ENCODE data around the gene GRSF1. TPM values are rescaled to one million over a fixed set of nuclear protein-coding genes. Genes with fewer than 3 reads are reported as not detected.

Gene GRSF1
- total RNA-seq (2022) (60.2 and 69.3 TPM in 2 replicates), Bru-seq, nascent RNA (percentile 89 among the genes with signal in this experiment), BruChase-seq, experiment 1, labeled RNA remaining after a 6-hour chase (percentile 94 among the genes with signal in this experiment), BruChase-seq, experiment 2, labeled RNA remaining after a 2-hour chase (percentile 93 among the genes with signal in this experiment)
- long read RNA-seq, full-length matches to known transcripts: 137 of 230 reads
- long read RNA-seq, partial matches to known transcripts: 80 of 230 reads
- long read RNA-seq, other reads (novel, unspliced or antisense): 13 of 230 reads

- Mint-ChIP-seq H3K4me3 (ENCODE audit: unreplicated experiment) (peak within 1 kb of the TSS; percentile 95), H3K9me3 (ENCODE audit: unreplicated experiment) (no peaks in the 10 kb centered on the region), H3K4me1 (ENCODE audit: insufficient read depth, unreplicated experiment) (peaks cover 9% of the 10 kb centered on the region), H3K27me3 (ENCODE audit: insufficient read depth, unreplicated experiment) (no peaks in the 10 kb centered on the region), H3K27ac (ENCODE audit: low read depth, unreplicated experiment) (peak within 1 kb of the TSS; percentile 92), H3K36me3 (ENCODE audit: insufficient read depth, unreplicated experiment) (peaks cover 8% of the 10 kb centered on the region)
- intact Hi-C loops (cut with micrococcal nuclease): loop anchor here (1.0 to 5.0 kb wide), 4 partner anchors 137 to 168 kb away; partner anchors contain the start of genes DCK and UTP3
- peak; percentile 92 for DNase-seq (ENCODE audit: unreplicated experiment)
- BruUV-seq (replicated peaks): no TSS peak
- CTCF ChIA-PET: interaction anchor here (0.7 to 1.2 kb wide), 3 partner anchors 10 to 426 kb away, joined by 4 to 5 read pairs (median 5); no protein-coding TSS in a partner anchor
- no peak for TF ChIP-seq CTCF (IDR thresholded peaks at IDR 0.05; ENCODE audit: unreplicated experiment)
- POLR2A ChIA-PET: interaction anchor here (0.8 to 3.9 kb wide), 10 partner anchors 62 to 183 kb away, joined by 3 to 59 read pairs (median 4); partner anchors contain the start of genes DCK and MOB1B
These were observed at the start of gene GRSF1 for GRCh38 chr4:70839589-70840093. Gene GRSF1, minus strand, starts transcription at chr4:70839890. Its CDS starts 63 bp downstream, at chr4:70839827.

DNA sequence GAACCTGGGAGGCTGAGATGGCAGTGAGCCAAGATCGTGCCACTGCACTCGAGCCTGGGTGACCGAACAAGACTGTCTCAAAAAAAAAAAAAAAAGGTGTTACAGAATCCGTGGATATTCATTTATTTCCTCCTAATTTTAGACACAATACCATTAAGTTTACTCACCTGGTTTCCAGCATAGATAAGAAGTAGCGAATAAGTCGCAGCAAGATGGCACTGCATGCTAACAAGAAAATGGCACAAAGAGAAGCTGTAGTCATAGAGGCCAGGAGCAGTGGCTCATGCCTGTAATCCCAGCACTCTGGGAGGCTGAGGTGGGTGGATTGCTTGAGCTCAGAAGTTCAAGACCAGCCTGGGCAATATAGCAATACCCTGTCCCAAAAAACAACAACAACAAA lies 45.5 kb upstream of the GRSF1 start:
- ChIA-PET POLR2A (interaction anchor here (0.6 kb wide), 1 partner anchor 22 kb away, joined by 3 read pairs; no protein-coding TSS in a partner anchor), CTCF (interaction anchor here (0.6 to 1.2 kb wide), 6 partner anchors 16 to 1055 kb away, joined by 3 to 7 read pairs (median 4); no protein-coding TSS in a partner anchor)
- intact Hi-C loops (cut with micrococcal nuclease): no loop called here
- Mint-ChIP-seq H3K4me3 (ENCODE audit: unreplicated experiment) (no peak overlapping the region), H3K27me3 (ENCODE audit: insufficient read depth, unreplicated experiment) (no peaks in the 10 kb centered on the region), H3K9me3 (ENCODE audit: unreplicated experiment) (no peaks in the 10 kb centered on the region), H3K4me1 (ENCODE audit: insufficient read depth, unreplicated experiment) (no peaks in the 10 kb centered on the region), H3K36me3 (ENCODE audit: insufficient read depth, unreplicated experiment) (no peaks in the 10 kb centered on the region), H3K27ac (ENCODE audit: low read depth, unreplicated experiment) (no peak overlapping the region)
- no peak for DNase-seq (ENCODE audit: unreplicated experiment)
- no peak for TF ChIP-seq CTCF (IDR thresholded peaks at IDR 0.05; ENCODE audit: unreplicated experiment)
- BruUV-seq (replicated peaks): no TSS peak

DNA sequence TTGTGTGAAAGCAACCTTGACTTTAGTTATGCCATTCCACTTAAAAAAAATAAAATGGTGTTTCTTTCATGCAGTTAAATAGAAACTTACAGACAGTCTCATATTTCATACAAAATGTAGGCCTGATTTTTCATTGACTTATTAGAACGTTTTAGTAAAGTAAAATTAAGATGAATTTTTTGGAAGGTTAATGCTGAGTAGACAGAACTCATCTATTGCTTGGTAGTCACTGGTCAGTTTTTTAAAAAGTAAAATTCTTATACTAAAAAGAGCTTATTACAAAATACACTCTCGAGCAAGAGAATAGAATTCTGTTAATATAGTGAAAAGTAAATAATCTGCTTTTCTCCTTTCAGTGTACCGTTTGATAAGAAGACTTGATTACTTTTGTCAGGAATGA lies 41.0 kb upstream of the GRSF1 start:
- H3K4me1 Mint-ChIP-seq (ENCODE audit: insufficient read depth, unreplicated experiment): no peaks in the 10 kb centered on the region
- H3K36me3 Mint-ChIP-seq (ENCODE audit: insufficient read depth, unreplicated experiment): no peaks in the 10 kb centered on the region
- no TSS peak for BruUV-seq (replicated peaks)
- CTCF ChIA-PET: no interaction called here
- intact Hi-C loops (cut with micrococcal nuclease): no loop called here
- H3K4me3 Mint-ChIP-seq (ENCODE audit: unreplicated experiment): no peak overlapping the region
- no peak for DNase-seq (ENCODE audit: unreplicated experiment)
- TF ChIP-seq CTCF (IDR thresholded peaks at IDR 0.05; ENCODE audit: unreplicated experiment): no peak
- no peaks in the 10 kb centered on the region for H3K27me3 Mint-ChIP-seq (ENCODE audit: insufficient read depth, unreplicated experiment)
- POLR2A ChIA-PET: interaction anchor here (0.6 kb wide), 1 partner anchor 24 kb away, joined by 6 read pairs; no protein-coding TSS in a partner anchor
- H3K27ac Mint-ChIP-seq (ENCODE audit: low read depth, unreplicated experiment): no peak overlapping the region
- no peaks in the 10 kb centered on the region for H3K9me3 Mint-ChIP-seq (ENCODE audit: unreplicated experiment)

DNA sequence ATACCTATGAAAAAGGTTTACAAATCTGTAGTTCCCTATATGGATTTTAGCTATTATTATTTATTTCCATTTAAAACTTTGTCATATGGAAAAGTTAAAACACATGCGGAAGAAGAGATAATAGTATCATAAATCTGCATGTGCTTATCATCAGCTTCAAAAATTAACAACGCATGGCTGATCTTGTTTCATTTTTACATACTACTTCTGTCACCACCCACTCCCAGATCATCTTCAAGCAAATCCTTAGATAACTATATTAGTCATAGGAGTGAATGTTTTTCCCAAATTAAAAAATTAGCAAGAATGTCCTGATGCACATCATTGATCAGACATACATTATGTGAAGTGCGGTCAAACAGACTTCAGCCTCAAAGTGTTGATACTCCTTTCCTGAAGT lies 37.9 kb upstream of the GRSF1 start:
- CTCF ChIA-PET: interaction anchor here (0.6 kb wide), 1 partner anchor 1425 kb away, joined by 3 read pairs; no protein-coding TSS in a partner anchor
- Mint-ChIP-seq H3K9me3 (ENCODE audit: unreplicated experiment) (no peaks in the 10 kb centered on the region), H3K36me3 (ENCODE audit: insufficient read depth, unreplicated experiment) (no peaks in the 10 kb centered on the region), H3K4me1 (ENCODE audit: insufficient read depth, unreplicated experiment) (no peaks in the 10 kb centered on the region), H3K4me3 (ENCODE audit: unreplicated experiment) (no peak overlapping the region), H3K27me3 (ENCODE audit: insufficient read depth, unreplicated experiment) (no peaks in the 10 kb centered on the region), H3K27ac (ENCODE audit: low read depth, unreplicated experiment) (no peak overlapping the region)
- intact Hi-C loops (cut with micrococcal nuclease): no loop called here
- no TSS peak for BruUV-seq (replicated peaks)
- DNase-seq (ENCODE audit: unreplicated experiment): no peak
- POLR2A ChIA-PET: interaction anchor here (0.9 kb wide), 1 partner anchor 144 kb away, joined by 3 read pairs; no protein-coding TSS in a partner anchor
- TF ChIP-seq CTCF (IDR thresholded peaks at IDR 0.05; ENCODE audit: unreplicated experiment): no peak

All from MCF 10A (cell line).